Keratinocyte (primary cell): ENCODE results near the gene OR1M1.

ENCODE experiments used
- CTCF ChIP-seq, 3 experiments: IDR thresholded peaks in 1 of 3; conservative IDR thresholded peaks in 1 of 3; optimal IDR thresholded peaks in 1 of 3; 2 replicates in 2 of 3; 3 replicates in 1 of 3; pipeline versions ENCODE3 to v1.5.1; 2011; ENCODE audit warnings: low read length in 3 of 3, mild to moderate bottlenecking in 3 of 3, moderate library complexity in 2 of 3, control low read depth in 1 of 3, inconsistent platforms in 1 of 3; ENCODE audit not compliant: insufficient read depth in 2 of 3; ENCODE audit errors: extremely low read depth in 1 of 3
- EZH2 ChIP-seq: IDR thresholded peaks from one replicate; pipeline ENCODE4 v1.6.1; 2012; ENCODE audit warnings: inconsistent platforms, mild to moderate bottlenecking, low read length, moderate library complexity

- TF ChIP-seq CTCF (optimal IDR thresholded peaks at IDR 0.05 in 1 of 3, IDR thresholded peaks at IDR 0.05 in 1 of 3, conservative IDR thresholded peaks at IDR 0.05 in 1 of 3; ENCODE audit: extremely low read depth in 1 of 3, insufficient read depth in 2 of 3, low read length in 3 of 3) (no peak), EZH2 (no peak)
Measured at GRCh38 chr19:9046694-9047093, 40.2 kb upstream of the OR1M1 start.
